Adrenal gland (tissue), 5 donors: ENCODE results near the gene CHDH.

ENCODE experiments used
- CTCF ChIP-seq, 6 experiments: fragments of 450-650 bp in 4 of 6; fragments of 200-600 bp in 2 of 6; sonication (generic) in 1 of 6; IDR thresholded peaks; 1 replicate in 5 of 6; 2 replicates in 1 of 6; pipeline versions ENCODE4 v1.5.1 to v1.8.0; 2016 to 2021; ENCODE audit warnings: antibody characterized with exemption in 6 of 6, mild to moderate bottlenecking in 2 of 6, moderate library complexity in 1 of 6
- POLR2A ChIP-seq, 2 donors: fragments of 450-650 bp; IDR thresholded peaks; one replicate each; pipeline ENCODE4 v1.6.1; 2017; ENCODE audit warnings: antibody characterized with exemption in 2 of 2, mild to moderate bottlenecking in 2 of 2, moderate library complexity in 1 of 2
- donor health status: DM: no; HTN: no; CAD: no.

- no peak for TF ChIP-seq CTCF (IDR thresholded peaks at IDR 0.05)
- TF ChIP-seq POLR2A (IDR thresholded peaks at IDR 0.05): no peak
Observed at GRCh38 chr3:53773021-53773436, 73.2 kb downstream of the CHDH start.
